HG02571 (cell line): Measurements from ENCODE around the gene TMEM33.

Source experiments
- ATAC-seq: cut with Tn5 transposase; IDR thresholded peaks from one replicate; pipeline ENCODE4 v1.9.1; 2021; ENCODE audit warnings: mild to moderate bottlenecking, moderate library complexity; ENCODE audit not compliant: unreplicated experiment

The TMEM33 gene

DNA sequence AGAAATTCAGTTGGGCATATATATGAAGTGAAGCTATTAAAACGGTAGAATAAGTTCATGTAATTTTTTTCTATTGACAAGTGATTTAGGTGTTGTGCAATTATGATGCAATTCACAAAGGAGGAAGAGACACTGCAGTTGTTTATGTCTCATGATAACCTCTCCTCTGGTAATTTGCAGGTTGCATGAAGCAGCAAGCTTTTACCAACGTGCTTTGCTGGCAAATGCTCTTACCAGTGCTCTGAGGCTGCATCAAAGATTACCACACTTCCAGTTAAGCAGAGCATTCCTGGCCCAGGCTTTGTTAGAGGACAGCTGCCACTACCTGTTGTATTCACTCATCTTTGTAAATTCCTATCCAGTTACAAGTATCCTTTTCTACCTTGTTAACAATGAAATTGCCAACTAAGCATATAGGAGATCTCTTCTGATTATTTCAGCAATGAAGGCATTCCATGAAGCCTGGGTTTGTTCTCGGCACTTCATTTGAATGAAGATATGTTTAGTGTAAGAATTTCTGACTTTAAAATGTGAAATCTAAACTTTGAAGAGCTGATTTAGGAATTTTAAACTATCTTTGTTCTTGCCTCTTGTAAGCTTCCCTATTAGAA lies 3.9 kb downstream of the TMEM33 start:
- ATAC-seq: no peak

DNA sequence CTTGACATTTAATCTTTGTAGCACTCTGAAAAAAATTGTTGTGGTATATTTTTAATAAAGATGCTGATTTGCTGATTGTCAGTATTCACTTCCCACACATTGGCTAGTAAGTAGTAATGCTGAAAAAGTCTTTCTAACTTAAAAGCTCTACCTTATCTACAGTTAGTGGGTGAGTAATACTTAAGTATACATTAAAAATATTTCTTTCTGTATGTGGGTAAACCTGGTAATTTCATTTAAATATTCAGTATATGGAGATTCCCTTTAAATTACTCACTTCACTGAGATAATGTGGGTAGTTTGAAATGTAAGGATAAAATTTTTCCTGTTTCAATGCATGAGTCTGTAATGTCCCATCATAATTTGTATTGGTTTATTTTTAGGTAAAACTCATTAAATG lies 5.6 kb downstream of the TMEM33 start:
- no peak for ATAC-seq

DNA sequence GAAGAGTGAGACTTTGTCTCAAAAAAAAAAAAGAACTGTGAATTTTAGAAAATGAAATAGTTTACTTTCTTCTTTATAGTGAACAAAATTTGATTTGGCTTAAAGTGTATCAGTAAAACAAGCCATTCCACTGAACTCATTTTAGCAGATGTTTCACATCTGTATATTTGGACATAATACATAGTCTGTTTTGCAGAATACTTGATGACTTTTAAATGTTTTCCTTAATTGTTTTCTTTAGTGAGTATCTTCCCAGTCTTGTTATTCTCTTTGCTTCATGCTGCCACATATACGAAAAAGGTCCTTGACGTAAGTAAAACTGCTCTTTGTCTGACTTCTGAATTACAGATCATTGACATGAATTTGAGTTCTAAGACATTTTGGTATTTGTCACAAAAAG lies 8.3 kb downstream of the TMEM33 start:
- ATAC-seq: no peak

DNA sequence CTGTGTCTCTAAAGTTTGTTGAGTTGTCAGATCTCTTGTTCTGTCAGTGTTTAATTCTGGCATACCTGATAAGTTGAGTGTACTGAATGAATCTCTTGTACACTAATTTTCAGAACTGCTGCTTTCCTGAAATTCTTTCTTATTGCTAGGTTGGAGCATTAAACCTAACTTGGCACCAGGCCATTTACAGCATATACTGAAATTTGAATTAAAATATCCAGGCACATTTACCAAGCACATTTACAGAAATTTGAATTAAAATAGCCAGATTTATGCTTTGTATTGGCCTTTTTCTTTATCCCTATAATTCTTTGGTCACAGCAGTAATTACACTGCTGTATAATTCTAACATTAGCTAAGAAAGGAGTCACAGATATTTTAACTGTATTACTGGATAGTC lies 8.9 kb downstream of the TMEM33 start:
- no peak for ATAC-seq

DNA sequence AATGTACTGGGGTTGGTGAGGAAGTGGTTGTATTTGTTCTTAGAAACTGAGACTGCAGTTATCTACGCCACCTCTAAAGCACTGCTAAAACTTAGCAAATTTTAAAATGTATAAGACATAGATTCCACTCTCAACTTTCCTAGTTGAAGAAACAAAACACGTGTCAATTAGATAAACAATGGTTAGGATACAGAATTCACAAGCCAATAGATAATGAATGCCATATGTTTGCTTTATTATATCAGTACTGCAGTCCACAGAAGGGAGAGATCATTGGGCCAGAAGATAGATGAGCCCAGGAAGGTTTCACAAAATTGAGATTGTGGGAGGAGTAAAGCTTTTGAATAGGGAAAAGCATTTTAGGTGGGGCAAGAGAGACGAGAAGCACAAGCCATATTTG lies 14.3 kb downstream of the TMEM33 start:
- no peak for ATAC-seq

DNA sequence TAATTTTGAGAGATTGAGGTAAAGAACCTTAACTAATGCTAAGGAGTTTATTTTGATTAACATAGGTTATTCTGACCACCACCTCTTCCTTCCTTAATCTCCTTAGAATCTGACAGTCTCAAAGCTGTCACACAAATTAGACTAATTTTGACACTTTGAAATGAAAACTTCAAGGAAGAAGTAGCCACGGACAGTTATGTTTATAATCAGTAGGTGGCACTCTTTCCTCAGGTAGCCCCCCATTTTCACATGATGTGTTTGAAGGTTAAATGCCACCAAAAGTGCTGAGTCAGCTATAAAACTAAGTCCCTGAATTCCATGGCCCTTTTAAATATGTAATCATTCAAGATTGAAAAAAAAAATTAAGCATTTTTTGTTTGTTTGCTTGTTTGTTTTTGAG lies 22.4 kb downstream of the TMEM33 start:
- ATAC-seq: no peak

DNA sequence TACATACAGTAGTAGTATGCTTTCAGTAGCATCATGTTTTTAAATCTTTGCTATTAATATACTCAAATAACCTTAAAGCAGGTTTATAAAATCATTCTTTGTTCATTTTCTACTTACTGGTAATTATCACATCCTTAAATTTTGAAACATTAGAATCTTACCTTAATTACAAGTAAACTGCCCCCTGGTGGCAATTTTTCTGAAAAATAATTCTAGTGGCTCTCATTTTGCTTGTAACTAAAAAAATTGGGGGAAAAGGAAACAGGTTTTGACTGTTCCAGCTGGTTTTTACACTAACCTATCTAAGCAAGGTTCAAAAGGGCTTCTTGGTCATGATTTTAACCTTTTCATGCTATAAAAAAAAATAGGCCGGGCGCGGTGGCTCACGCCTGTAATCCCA lies 27.9 kb downstream of the TMEM33 start:
- ATAC-seq: no peak

DNA sequence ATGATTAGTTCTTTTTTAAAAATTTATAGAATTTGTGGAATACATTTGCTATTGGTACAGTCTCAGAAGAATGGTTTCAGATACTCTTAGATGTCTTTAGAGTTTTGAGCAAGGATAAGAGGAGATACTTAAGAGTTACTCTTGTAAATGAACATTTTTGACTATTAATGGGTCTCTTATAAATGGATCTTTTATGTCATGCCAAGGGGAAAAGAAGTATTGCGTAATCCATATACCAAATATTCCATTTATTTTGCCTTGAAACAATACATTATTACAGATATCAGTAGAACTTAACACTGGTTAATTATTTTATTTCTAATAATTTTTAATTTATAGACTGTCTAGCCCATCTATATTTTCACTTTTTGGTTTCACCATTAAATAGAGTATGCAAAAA lies 29.2 kb downstream of the TMEM33 start:
- ATAC-seq: no peak

DNA sequence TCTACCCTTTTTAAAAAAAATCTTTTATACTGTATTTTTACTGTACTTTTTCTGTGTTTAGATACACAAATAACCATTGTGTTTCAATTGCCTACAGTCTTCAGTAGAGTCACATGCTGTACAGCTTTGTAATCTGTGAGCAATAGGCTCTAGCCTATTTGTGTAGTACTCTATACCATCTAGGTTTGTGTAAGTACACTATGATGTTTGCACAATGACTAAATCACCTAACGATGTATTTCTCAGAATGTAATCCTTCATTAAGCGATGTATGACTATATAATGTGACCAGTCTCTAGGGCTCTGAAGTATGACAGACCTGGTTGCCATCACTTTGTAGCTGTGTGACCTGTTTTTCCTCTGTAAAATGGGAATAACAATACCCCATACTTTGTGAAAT lies 32.2 kb downstream of the TMEM33 start:
- no peak for ATAC-seq

DNA sequence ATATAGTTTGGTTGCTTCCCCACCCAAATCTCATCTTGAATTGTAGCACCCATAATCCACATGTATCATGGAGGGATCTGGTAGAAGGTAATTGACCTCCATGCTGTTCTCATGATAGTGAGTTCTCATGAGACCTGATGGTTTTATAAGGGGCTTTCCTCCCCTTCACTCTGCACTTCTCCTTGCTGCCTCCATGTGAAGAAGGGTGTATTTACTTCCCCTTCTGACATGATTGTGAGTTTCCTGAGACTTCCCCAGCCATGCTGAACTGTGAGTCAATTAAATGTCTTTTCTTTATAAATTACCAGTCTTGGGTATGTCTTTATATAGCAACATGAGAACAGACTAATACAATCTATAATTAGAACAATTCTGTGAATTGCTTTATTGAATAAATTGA lies 34.4 kb downstream of the TMEM33 start:
- ATAC-seq: no peak

DNA sequence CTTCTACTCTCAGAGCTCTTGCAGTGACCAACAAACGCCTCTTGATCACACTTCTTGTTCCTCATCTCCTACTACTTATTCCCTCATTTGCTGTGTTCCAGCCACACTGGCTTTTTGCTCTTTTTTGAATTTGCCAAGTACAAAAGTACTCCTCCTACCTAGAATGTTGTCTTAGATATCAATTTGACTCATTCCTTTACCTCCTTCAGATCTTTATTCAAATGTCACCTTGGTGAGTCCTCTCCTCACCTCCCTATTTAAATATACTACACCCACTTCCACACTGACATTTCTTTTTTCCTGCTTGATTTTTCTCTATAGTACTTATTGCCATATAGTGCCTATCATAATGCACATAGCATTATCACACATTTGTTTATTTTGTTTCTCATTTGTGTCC lies 40.1 kb downstream of the TMEM33 start:
- ATAC-seq: no peak

DNA sequence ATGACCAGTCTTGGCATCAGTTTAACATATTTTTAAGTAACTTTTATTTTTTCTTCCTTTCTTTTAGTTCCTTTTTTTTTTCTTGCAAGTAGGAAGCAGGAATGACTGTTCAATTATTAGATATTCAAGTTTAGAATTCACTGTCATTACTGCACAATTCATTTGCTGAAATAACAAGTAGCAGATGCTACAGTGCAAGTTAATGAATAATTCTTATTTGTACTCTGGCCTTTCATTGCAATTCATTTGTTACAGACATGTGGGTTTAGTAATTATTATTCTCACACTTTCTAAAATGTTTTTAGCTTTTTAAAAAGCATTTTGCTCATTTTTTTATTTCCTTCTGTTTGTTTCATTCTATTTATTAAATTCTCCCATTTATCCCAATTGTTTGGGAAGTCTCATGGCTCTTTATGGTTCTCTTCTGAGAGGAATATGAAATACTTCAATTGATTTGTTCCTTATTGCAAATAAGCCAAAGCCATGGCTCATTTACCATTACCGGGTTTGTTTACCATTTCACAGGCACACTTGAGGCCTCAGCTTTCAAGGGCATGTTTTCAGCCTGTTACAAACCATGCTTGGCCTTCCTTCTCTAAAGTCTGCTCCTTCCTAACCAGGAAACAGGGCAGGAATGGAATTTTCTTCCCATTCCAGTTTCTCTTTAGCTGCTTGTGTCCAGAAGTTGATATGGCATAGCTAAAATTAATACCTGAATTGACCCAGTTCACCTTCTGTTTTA lies 41.7 kb downstream of the TMEM33 start:
- ATAC-seq: no peak

DNA sequence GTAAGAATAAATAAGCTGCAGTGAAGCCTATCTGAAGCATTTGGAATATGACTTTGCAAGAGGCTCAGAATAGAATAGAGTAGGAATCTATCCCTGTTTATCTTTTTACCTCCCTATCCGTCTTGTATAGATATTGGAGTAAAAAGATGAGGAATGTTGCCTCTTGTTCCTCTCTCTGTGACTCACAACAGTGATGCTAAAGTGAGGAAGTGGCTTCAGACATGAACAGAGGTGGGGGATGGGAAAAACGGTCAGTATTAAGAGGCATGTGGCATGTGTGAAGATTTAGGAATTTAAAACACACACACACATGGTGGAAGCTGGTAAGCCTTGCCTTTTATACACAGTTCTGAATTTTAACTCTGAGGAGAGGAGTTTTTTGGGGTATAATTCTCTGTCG lies 42.5 kb downstream of the TMEM33 start:
- no peak for ATAC-seq

DNA sequence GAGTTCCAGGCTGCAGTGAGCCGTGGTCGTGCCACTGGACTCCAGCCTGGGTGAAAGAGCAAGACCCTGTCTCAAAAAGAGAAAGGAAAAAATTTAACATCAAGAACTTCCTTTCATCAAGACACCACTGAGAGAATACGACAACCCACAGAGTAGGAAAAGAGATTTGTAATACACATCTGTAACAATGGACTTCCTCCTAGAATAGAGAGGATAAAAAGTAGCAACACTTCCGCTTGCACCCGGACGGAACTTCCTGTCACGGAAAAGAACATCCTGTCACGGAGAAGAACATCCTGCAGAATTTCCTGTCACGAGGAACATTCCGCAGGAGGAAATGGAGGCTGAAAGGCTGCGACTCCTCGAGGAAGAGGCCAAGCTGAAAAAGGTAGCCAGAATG lies 46.2 kb downstream of the TMEM33 start, which contains the start of gene DCAF4L1:
DCAF4L1 (plus strand) TSS at position 301 of the 400 bp plus-strand sequence; CDS start at position 338, 37 bp downstream.
- no peak for ATAC-seq

DNA sequence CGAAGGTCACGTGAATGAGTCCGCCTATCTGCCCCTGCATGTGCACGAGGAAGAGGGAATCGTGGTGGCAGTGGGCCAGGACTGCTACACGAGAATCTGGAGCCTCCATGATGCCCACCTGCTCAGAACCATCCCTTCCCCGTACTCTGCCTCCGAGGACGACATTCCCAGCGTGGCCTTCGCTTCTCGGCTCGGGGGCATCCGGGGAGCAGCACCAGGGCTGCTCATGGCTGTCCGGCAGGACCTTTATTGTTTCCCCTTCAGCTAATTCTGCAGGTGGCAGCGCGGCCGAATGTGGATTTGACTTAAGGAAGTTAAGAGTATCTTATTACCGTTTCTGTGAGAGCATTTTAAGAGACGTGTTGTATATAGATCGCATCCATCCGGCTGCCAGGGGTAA lies 47.5 kb downstream of the TMEM33 start:
- ATAC-seq: no peak

DNA sequence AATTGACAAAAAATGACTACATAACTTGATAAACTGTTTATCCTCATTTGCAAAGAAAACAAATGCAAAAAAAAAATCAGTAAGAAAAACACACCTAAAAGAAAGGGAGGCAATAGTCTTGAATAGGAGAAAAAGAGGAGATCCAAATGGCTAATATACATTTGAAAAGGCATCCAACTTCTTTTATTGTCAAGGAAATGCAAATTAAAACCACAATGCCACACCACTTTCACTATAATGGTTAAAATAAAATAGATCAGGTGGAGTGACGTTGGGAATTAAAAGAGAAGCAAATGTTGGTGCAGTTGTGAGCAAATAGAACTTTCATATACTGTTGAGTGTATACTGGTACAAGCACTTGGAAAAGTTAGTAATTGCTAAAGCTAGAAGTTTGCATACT lies 49.9 kb downstream of the TMEM33 start:
- no peak for ATAC-seq

DNA sequence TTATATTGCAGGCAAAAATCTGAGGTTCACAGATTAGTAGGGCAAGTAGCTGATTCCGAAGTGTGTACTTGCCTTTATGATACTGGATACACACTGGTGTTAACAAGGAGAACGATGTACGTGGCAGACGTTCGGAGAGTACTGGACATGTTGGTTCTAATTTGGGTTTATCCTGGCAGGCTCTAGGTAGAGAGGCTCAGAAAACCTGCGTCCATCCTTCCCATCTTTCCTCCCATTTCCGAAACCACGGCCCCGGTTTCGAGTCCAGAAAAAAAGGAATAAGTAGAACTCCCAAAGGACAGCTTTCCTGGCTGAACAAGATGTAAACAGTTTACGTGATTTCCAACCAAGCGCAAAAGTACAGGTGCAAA lies 54.8 kb downstream of the TMEM33 start:
- peak; percentile 16 for ATAC-seq

DNA sequence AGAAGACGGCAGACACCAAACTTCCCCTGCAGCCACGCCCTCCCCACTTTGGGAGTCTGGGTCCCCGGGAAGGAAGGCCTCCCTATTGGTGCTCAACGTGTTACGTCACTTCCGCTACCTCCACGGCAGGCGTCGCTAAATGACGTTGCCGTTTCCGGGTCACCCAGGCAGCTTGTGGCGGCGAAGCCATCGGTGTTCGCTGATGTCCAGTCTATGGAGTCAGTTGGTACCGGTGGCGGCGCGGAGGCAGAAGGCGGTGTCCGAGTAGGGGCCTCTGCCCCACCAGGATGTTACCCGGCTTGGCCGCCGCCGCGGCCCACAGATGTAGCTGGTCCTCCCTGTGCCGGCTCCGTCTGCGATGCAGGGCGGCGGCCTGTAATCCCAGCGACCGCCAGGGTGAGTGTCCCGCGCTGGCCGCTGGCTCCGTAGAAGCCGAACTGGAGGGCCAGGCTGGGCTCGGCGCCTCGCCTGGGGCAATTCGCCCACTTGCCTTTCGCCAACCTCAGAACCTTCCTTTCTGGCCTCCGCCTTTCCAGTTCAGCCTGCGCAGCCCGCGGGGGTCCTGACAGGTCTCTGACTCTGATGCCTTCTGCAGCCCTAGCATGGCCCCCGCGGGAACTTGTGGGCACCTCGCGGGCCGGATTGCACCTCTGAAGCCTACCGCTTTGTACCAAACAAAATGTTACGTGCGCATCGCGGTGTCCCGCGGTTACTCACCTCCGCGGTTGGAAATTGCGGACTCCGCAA lies 55.3 kb downstream of the TMEM33 start, which contains the start of gene SLC30A9:
SLC30A9 (plus strand) TSS at position 166 of the 747 bp plus-strand sequence; CDS start at position 288, 122 bp downstream.
- ATAC-seq: peak; percentile 100

DNA sequence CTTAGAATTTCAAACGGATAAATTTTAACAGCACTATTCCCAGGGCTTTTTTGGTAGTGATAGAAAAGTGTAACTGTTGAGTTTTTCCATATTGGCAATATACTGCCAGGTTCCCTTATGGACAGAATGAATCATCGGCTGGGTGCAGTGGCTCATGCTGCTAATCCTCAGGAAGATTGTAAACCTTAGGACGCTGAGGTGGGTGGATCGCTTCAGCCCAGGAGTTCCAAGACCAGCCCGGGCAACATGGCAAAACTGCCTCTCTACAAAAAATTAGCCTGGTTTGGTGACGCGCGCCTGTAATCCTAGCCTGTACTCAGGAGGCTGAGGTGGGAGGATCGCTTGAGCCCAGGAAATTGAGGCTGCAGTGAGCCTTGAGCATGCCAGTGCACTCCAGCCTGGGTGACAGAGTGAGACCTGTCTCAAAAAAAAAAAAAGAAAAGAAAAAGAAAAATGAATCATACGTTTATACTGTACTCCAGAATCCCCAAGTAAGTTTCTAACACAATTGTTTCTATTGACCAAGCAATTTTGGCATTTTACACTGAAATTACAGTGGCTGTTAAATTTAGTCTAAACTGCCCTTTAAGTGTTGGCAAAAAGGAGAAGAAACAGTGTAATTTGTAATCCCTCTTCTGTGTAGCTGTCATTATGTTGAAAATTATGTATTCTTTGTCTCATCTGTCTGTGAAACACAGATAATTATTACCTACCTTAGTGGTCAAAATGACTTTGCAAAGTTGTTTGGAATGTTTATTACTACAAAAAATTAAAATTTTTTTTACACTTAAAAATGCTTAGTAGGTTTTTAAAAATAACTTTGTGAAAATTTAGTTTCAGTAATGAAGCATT lies 56.9 kb downstream of the TMEM33 start:
- ATAC-seq: no peak

DNA sequence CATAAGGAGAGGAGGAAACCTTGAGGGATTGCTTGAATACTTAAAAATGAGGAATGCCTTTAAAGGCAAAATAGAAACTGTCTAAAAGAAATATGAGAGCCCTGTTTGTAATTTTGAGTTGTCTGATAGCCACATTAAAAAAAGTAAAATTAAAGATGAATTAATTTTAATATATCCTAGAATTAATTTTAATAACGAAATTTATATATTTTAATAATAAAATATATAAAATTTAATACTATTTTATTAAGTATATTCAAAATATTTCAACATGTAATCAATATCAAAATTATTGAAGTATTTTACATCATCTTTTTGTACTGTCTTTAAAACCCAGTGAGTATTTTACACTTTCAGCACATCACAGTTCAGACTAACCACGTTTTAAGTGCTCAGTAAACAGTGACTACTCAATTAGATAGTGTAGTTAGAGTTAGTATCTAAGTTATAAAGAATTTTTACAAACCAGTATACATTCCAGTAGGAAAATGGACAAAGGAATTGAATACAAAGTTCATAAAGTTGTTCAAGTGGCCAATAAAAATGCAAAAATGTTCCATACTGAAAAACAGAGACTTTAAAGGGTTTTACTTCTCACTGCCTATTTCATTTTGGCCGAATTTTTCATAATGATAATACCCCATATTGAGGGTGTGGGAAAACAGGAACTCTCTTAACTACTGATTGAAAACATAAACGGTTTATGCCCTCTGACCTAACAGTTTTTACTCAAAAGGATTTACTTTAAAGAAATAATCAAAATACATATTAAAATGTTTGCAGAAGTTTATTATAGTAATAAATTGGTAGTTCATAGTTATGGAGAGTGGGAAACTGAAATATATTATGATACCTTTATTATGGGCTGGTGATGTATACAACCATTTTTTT lies 58.0 kb downstream of the TMEM33 start:
- no peak for ATAC-seq
